ENCODE results near the gene GCLM.
"Not testable (repeated sequence)": the region's sequence is repeated elsewhere in the genome, so short reads cannot be mapped to it uniquely, and the experiment has no call there.

GCLM gene

GRCh38 chr1:93909146-93910050 lies at the start of gene GCLM:
GCLM (minus strand) TSS chr1:93909430; CDS start chr1:93909163, 267 bp downstream.
- peak within 1 kb of the TSS; percentile 74 for H3K4me3 ChIP-seq (ENCODE audit: low read depth, low read length)

GRCh38 chr1:93958726-93959100 lies 49.5 kb upstream of the GCLM start:
- H3K4me3 ChIP-seq (ENCODE audit: low read depth, low read length) = no peak overlapping the region

- no peak overlapping the region for H3K4me3 ChIP-seq (ENCODE audit: low read depth, low read length)
Measured at GRCh38 chr1:93958032-93958725, 48.9 kb upstream of the GCLM start.

GRCh38 chr1:93955765-93956164 lies 46.5 kb upstream of the GCLM start:
- no peak overlapping the region for H3K4me3 ChIP-seq (ENCODE audit: low read depth, low read length)

GRCh38 chr1:93947002-93947686 lies 37.9 kb upstream of the GCLM start:
- not testable (repeated sequence) for H3K4me3 ChIP-seq (ENCODE audit: low read depth, low read length)

GRCh38 chr1:93938461-93939145 lies 29.4 kb upstream of the GCLM start:
- H3K4me3 ChIP-seq (ENCODE audit: low read depth, low read length) = no peak overlapping the region

GRCh38 chr1:93937997-93938396 lies 28.8 kb upstream of the GCLM start:
- no peak overlapping the region for H3K4me3 ChIP-seq (ENCODE audit: low read depth, low read length)

- H3K4me3 ChIP-seq (ENCODE audit: low read depth, low read length) = no peak overlapping the region
Measured at GRCh38 chr1:93925206-93925605, 16.0 kb upstream of the GCLM start.

- no peak overlapping the region for H3K4me3 ChIP-seq (ENCODE audit: low read depth, low read length)
Measured at GRCh38 chr1:93919780-93920179, 10.6 kb upstream of the GCLM start.

GRCh38 chr1:93917302-93917701 lies 8.1 kb upstream of the GCLM start:
- H3K4me3 ChIP-seq (ENCODE audit: low read depth, low read length) = no peak overlapping the region

GRCh38 chr1:93910880-93911279 lies 1.6 kb upstream of the GCLM start:
- not testable (repeated sequence) for H3K4me3 ChIP-seq (ENCODE audit: low read depth, low read length)

GRCh38 chr1:93910305-93910704 lies 1.1 kb upstream of the GCLM start:
- H3K4me3 ChIP-seq (ENCODE audit: low read depth, low read length) = peak overlapping the region; percentile 74

- peak overlapping the region; percentile 74 for H3K4me3 ChIP-seq (ENCODE audit: low read depth, low read length)
Measured at GRCh38 chr1:93908394-93909145, 660 bp downstream of the GCLM start.

GRCh38 chr1:93907718-93908117 lies 1.5 kb downstream of the GCLM start:
- no peak overlapping the region for H3K4me3 ChIP-seq (ENCODE audit: low read depth, low read length)

GRCh38 chr1:93906480-93906879 lies 2.8 kb downstream of the GCLM start:
- no peak overlapping the region for H3K4me3 ChIP-seq (ENCODE audit: low read depth, low read length)

GRCh38 chr1:93905734-93906133 lies 3.5 kb downstream of the GCLM start:
- H3K4me3 ChIP-seq (ENCODE audit: low read depth, low read length) = no peak overlapping the region

GRCh38 chr1:93905051-93905450 lies 4.2 kb downstream of the GCLM start:
- no peak overlapping the region for H3K4me3 ChIP-seq (ENCODE audit: low read depth, low read length)

- H3K4me3 ChIP-seq (ENCODE audit: low read depth, low read length) = no peak overlapping the region
Measured at GRCh38 chr1:93904228-93904627, 5.0 kb downstream of the GCLM start.

- no peak overlapping the region for H3K4me3 ChIP-seq (ENCODE audit: low read depth, low read length)
Measured at GRCh38 chr1:93900723-93901504, 8.3 kb downstream of the GCLM start.

Measured in iPS-11a (cell line).